Smooth muscle cell (in vitro differentiated cells): ENCODE data around the gene KITLG. TPM values are rescaled to one million over a fixed set of nuclear protein-coding genes. Genes with fewer than 3 reads are reported as not detected.
"Not testable (repeated sequence)": the region's sequence is repeated elsewhere in the genome, so short reads cannot be mapped to it uniquely, and the experiment has no call there.

Experiments
- DNase-seq: peaks from one replicate; lab custom pipeline; 2025; ENCODE audit not compliant: unreplicated experiment; lab: John Stamatoyannopoulos, UW
- H2AFZ ChIP-seq: fragments of 200-600 bp; sonication (generic); 2 replicates; pipeline ENCODE4 v1.6.0; 2016; ENCODE audit warnings: antibody characterized with exemption, low read depth, mild to moderate bottlenecking
- H3F3A ChIP-seq: fragments of 200-600 bp; sonication (generic); 2 replicates; pipeline ENCODE4 v1.6.0; 2017; ENCODE audit warnings: antibody characterized with exemption, low read depth
- H3K27ac ChIP-seq: fragments of 200-600 bp; sonication (generic); 2 replicates; pipeline ENCODE4 v1.5.1; 2016; ENCODE audit warnings: low read depth, mild to moderate bottlenecking
- H3K27me3 ChIP-seq: fragments of 200-600 bp; sonication (generic); 2 replicates; pipeline ENCODE4 v1.6.1; 2016; ENCODE audit warnings: low read depth, mild to moderate bottlenecking
- H3K36me3 ChIP-seq: fragments of 200-600 bp; sonication (generic); 2 replicates; pipeline ENCODE4 v1.5.1; 2016; ENCODE audit warnings: low read depth
- H3K4me1 ChIP-seq: fragments of 200-600 bp; sonication (generic); 2 replicates; pipeline ENCODE4 v1.5.1; 2016; ENCODE audit warnings: low read depth
- H3K4me2 ChIP-seq: fragments of 200-600 bp; sonication (generic); 2 replicates; pipeline ENCODE4 v1.6.0; 2016; ENCODE audit warnings: mild to moderate bottlenecking
- H3K4me3 ChIP-seq: fragments of 200-600 bp; sonication (generic); 2 replicates; pipeline ENCODE4 v1.5.1; 2016; ENCODE audit warnings: mild to moderate bottlenecking
- H3K79me2 ChIP-seq: fragments of 200-600 bp; sonication (generic); 2 replicates; pipeline ENCODE4 v1.6.0; 2016; ENCODE audit warnings: low read depth, mild to moderate bottlenecking
- H3K9ac ChIP-seq: fragments of 200-600 bp; sonication (generic); 2 replicates; pipeline ENCODE4 v1.6.0; 2016; ENCODE audit warnings: low read depth
- H3K9me3 ChIP-seq: fragments of 200-600 bp; sonication (generic); replicated peaks from 2 replicates; pipeline ENCODE4 v1.5.1; 2016; ENCODE audit warnings: low read depth
- H4K20me1 ChIP-seq: fragments of 200-600 bp; sonication (generic); 2 replicates; pipeline ENCODE4 v1.6.0; 2016; ENCODE audit warnings: low read depth
- WGBS: methylation state at CpG from one replicate; pipeline ENCODE4 v1.1.7; 2016; ENCODE audit warnings: low lambda C conversion rate; 5-methylcytosine and 5-hydroxymethylcytosine counted together
- polyA plus RNA-seq: library from polyadenylated mRNA; unstranded; fragments of >200 nt; fragmentation: Nextera tagmentation; extraction: Ambion mirVana; gene quantifications from 2 replicates; pipeline ENCODE4 v1.2.1, GENCODE V29; 2016
- total RNA-seq: library from RNA; depleted of rRNA; stranded (reverse); fragments of >200 nt; gene quantifications from 2 replicates; pipeline ENCODE4 v1.2.3, GENCODE V29; 2014
- TF ChIP-seq, protein P1 (sequence below): fragments of 200-600 bp; sonication (generic); IDR thresholded peaks from 2 replicates; pipeline ENCODE4 v1.5.1; 2017; ENCODE audit warnings: borderline replicate concordance, mild to moderate bottlenecking, antibody characterized with exemption; ENCODE audit not compliant: insufficient read depth, poor library complexity, severe bottlenecking

KITLG gene
- total and polyA plus RNA-seq, 2 experiments from 2014 or later, result 2.1 to 8.0 TPM

- Histone ChIP-seq H3K4me2 (peak overlapping the region; percentile 53), H3K79me2 (no peaks in the 10 kb centered on the region), H3K4me3 (no peak overlapping the region), H3K27me3 (no peaks in the 10 kb centered on the region), H3F3A (peaks cover 12% of the 10 kb centered on the region), H3K9ac (no peak overlapping the region), H4K20me1 (no peaks in the 10 kb centered on the region), H3K9me3 (no peaks in the 10 kb centered on the region), H3K27ac (peak overlapping the region; percentile 17), H3K36me3 (no peaks in the 10 kb centered on the region), H2AFZ (no peak overlapping the region), H3K4me1 (peaks cover 23% of the 10 kb centered on the region)
- WGBS, result 35% methylated on average over 3 of the region's 3 CpGs
- DNase-seq, result no peak
- TF ChIP-seq, protein P1, sequence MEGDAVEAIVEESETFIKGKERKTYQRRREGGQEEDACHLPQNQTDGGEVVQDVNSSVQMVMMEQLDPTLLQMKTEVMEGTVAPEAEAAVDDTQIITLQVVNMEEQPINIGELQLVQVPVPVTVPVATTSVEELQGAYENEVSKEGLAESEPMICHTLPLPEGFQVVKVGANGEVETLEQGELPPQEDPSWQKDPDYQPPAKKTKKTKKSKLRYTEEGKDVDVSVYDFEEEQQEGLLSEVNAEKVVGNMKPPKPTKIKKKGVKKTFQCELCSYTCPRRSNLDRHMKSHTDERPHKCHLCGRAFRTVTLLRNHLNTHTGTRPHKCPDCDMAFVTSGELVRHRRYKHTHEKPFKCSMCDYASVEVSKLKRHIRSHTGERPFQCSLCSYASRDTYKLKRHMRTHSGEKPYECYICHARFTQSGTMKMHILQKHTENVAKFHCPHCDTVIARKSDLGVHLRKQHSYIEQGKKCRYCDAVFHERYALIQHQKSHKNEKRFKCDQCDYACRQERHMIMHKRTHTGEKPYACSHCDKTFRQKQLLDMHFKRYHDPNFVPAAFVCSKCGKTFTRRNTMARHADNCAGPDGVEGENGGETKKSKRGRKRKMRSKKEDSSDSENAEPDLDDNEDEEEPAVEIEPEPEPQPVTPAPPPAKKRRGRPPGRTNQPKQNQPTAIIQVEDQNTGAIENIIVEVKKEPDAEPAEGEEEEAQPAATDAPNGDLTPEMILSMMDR, result no peak
These were observed 26.2 kb downstream of the KITLG start for GRCh38 chr12:88553941-88554658.

GRCh38 chr12:88552610-88553079 is 27.6 kb downstream of the KITLG start:
- Histone ChIP-seq H3K9me3 (no peaks in the 10 kb centered on the region), H3K4me1 (peaks cover 23% of the 10 kb centered on the region), H3K4me3 (no peak overlapping the region), H3F3A (peaks cover 12% of the 10 kb centered on the region), H2AFZ (peak overlapping the region; percentile 50), H3K27ac (peak overlapping the region; percentile 17), H3K79me2 (no peaks in the 10 kb centered on the region), H3K36me3 (no peaks in the 10 kb centered on the region), H3K4me2 (peak overlapping the region; percentile 53), H3K27me3 (no peaks in the 10 kb centered on the region), H3K9ac (no peak overlapping the region), H4K20me1 (no peaks in the 10 kb centered on the region)
- TF ChIP-seq, protein P1, result no peak
- no peak for DNase-seq
- WGBS, result 63% methylated on average over 3 of the region's 3 CpGs

DNA sequence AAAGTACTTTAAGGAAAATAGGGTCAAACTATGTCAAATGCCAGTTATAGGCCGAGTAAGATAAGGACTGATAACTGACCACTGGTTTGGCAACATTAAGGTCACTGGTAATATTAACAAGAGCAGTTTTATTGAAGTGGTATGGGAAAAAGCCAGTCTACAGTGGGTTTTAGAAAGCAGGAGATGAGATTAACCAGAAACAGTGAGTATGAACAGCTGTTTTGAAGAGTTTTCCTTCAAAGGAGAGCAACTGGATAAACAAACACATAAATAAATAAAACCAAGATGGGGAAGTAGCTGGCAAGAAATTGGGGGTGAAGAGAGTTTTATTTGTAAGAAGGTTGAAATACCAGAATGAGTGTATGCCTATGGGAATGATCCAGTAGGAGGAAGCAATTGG is 30.3 kb downstream of the KITLG start:
- no peak overlapping the region for H3K27ac ChIP-seq
- no peak for DNase-seq
- peaks cover 23% of the 10 kb centered on the region for H3K4me1 ChIP-seq
- TF ChIP-seq, protein P1, result no peak
- H4K20me1 ChIP-seq, result no peaks in the 10 kb centered on the region
- no peak overlapping the region for H3K4me3 ChIP-seq
- WGBS, result 4% methylated on average over 1 of the region's 1 CpG
- no peak overlapping the region for H2AFZ ChIP-seq
- no peaks in the 10 kb centered on the region for H3K36me3 ChIP-seq
- H3K4me2 ChIP-seq, result no peak overlapping the region
- H3K27me3 ChIP-seq, result no peaks in the 10 kb centered on the region
- H3K9me3 ChIP-seq, result no peaks in the 10 kb centered on the region
- H3F3A ChIP-seq, result peaks cover 12% of the 10 kb centered on the region
- no peak overlapping the region for H3K9ac ChIP-seq
- H3K79me2 ChIP-seq, result no peaks in the 10 kb centered on the region

DNA sequence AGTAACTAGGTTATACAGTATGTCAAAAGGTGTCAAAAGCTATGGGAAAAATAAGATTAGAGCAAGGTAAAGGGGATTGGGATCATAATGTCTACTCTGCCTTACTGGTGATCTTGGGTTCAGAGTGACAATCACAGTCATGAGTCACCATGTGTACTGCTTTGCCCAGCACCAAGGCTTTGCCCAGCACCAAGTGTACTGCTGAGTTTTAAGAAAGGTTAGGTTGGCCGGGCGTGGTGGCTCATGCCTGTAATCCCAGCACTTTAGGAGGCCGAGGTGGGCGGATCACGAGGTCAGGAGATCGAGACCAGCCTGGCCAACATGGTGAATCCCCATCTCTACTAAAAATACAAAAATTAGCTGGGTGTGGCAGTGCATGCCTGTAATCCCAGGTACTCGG is 32.3 kb downstream of the KITLG start:
- H3K9me3 ChIP-seq, H3K27me3 ChIP-seq, H3K36me3 ChIP-seq, H3K9ac ChIP-seq, H3K79me2 ChIP-seq, H4K20me1 ChIP-seq, H3K4me3 ChIP-seq, DNase-seq, H2AFZ ChIP-seq, H3K4me2 ChIP-seq, H3K27ac ChIP-seq, H3F3A ChIP-seq, H3K4me1 ChIP-seq: not testable (repeated sequence)
- 96% methylated on average over 7 of the region's 7 CpGs for WGBS
